NCI-H345 treated with DMSO at 0.1 percent for 48 hours (cell line): ENCODE results near the gene PLA2G4D.
A peak's percentile ranks its signal among the peaks of the same experiment; 100 is the strongest.

Experiments
- DNase-seq: peaks from one replicate; lab custom pipeline; 2025; ENCODE audit not compliant: unreplicated experiment; lab: John Stamatoyannopoulos, UW

Gene PLA2G4D

GRCh38 chr15:42056934-42057798 is 37.2 kb downstream of the PLA2G4D start:
- DNase-seq, result peak; percentile 63

GRCh38 chr15:42053914-42054313 is 40.4 kb downstream of the PLA2G4D start:
- no peak for DNase-seq

- DNase-seq, result no peak
These were observed 41.4 kb downstream of the PLA2G4D start for GRCh38 chr15:42053010-42053409.

- DNase-seq, result no peak
These were observed 43.7 kb downstream of the PLA2G4D start for GRCh38 chr15:42050484-42051255.

GRCh38 chr15:42048821-42049200 is 45.6 kb downstream of the PLA2G4D start:
- no peak for DNase-seq

GRCh38 chr15:42048080-42048820 is 46.1 kb downstream of the PLA2G4D start:
- DNase-seq, result no peak

GRCh38 chr15:42046597-42046996 is 47.8 kb downstream of the PLA2G4D start:
- no peak for DNase-seq

- no peak for DNase-seq
These were observed 49.1 kb downstream of the PLA2G4D start for GRCh38 chr15:42045211-42045615.

GRCh38 chr15:42042602-42043400 is 51.6 kb downstream of the PLA2G4D start:
- no peak for DNase-seq

- no peak for DNase-seq
These were observed 56.0 kb downstream of the PLA2G4D start for GRCh38 chr15:42038401-42038800.

- DNase-seq, result peak; percentile 74
These were observed 56.7 kb downstream of the PLA2G4D start for GRCh38 chr15:42037656-42038055.

- no peak for DNase-seq
These were observed 57.4 kb downstream of the PLA2G4D start for GRCh38 chr15:42036966-42037365.

- DNase-seq, result no peak
These were observed 58.1 kb downstream of the PLA2G4D start for GRCh38 chr15:42036112-42036905.

- DNase-seq, result no peak
These were observed 59.0 kb downstream of the PLA2G4D start for GRCh38 chr15:42035435-42035761.

- DNase-seq, result no peak
These were observed 59.5 kb downstream of the PLA2G4D start for GRCh38 chr15:42034628-42035434.

- no peak for DNase-seq
These were observed 61.0 kb downstream of the PLA2G4D start for GRCh38 chr15:42033214-42033873.

GRCh38 chr15:42032376-42033213 is 61.8 kb downstream of the PLA2G4D start:
- no peak for DNase-seq
